GF-D8 (cell line): ENCODE results near the gene CSRNP2.
"Not testable (repeated sequence)": the region's sequence is repeated elsewhere in the genome, so short reads cannot be mapped to it uniquely, and the experiment has no call there.

Experiments
- DNase-seq: peaks from one replicate; lab custom pipeline; 2025; lab: John Stamatoyannopoulos, UW

The CSRNP2 gene, protein sequence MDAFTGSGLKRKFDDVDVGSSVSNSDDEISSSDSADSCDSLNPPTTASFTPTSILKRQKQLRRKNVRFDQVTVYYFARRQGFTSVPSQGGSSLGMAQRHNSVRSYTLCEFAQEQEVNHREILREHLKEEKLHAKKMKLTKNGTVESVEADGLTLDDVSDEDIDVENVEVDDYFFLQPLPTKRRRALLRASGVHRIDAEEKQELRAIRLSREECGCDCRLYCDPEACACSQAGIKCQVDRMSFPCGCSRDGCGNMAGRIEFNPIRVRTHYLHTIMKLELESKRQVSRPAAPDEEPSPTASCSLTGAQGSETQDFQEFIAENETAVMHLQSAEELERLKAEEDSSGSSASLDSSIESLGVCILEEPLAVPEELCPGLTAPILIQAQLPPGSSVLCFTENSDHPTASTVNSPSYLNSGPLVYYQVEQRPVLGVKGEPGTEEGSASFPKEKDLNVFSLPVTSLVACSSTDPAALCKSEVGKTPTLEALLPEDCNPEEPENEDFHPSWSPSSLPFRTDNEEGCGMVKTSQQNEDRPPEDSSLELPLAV

GRCh38 chr12:51083126-51083833, at the start of gene CSRNP2:
Gene CSRNP2 (minus strand): TSS chr12:51083596. CDS start chr12:51076561, 7,035 bp downstream.
- DNase-seq = peak; percentile 75

- DNase-seq = no peak
Measured at GRCh38 chr12:51132693-51133092, 49.3 kb upstream of the CSRNP2 start.

DNA sequence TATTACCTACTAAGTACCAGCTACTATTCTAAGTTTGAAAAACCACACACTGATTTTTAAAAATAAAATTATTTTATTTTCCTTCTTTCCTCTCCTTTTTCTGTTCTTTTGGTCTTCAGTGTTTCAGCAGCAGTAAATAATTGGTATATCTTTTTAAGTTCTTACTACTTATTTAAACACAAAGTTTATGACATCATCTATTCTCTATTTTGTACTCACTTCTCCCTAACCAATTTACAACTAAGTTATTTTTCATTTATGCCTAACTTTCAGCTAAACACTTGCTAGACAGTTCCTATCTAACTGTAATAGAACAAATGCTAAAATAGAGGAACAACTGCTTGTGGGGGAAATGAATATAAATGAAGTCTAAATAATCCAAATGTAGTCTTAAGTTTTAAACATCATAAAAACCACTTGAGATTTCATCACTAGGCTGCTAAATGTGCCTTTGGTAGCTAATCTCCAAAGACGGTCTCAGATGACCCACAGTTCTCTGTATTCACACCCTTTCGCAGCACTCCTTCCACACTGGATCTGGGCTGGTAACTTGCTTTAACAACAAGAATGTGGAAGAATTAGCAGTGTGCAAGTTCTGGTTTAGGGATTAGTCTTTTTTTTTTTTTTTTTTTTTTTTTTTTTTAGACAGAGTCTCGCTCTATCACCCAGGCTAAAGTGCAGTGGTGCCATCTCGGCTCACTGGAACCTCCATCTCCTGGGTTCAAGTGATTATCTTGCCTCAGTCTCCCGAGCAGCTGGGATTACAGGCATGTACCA, 48.5 kb upstream of the CSRNP2 start:
- no peak for DNase-seq

- no peak for DNase-seq
Measured at GRCh38 chr12:51128919-51129318, 45.5 kb upstream of the CSRNP2 start.

- no peak for DNase-seq
Measured at GRCh38 chr12:51127050-51127729, 43.8 kb upstream of the CSRNP2 start.

DNA sequence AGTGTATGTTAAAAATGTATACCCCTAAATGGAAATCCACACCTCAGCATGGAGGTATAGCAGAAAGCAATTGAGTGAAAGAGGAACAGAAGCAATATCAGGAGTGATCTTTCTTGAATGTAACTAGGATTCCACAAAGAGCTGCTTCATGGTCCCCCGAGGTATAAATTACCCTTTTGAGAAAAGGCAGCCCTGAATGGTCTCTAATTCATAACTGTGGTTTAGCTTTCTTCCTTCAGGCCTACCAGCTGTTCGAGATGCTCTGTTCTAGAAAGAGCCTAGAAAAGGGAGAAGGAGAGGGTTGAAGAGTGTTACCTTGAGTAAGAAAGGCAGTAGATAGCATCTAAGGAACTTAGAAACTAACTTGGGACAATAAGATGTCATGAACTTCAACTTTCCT, 42.9 kb upstream of the CSRNP2 start:
- DNase-seq = no peak

GRCh38 chr12:51124504-51124903, 41.1 kb upstream of the CSRNP2 start:
- DNase-seq = no peak

- DNase-seq = no peak
Measured at GRCh38 chr12:51122844-51123243, 39.4 kb upstream of the CSRNP2 start.

DNA sequence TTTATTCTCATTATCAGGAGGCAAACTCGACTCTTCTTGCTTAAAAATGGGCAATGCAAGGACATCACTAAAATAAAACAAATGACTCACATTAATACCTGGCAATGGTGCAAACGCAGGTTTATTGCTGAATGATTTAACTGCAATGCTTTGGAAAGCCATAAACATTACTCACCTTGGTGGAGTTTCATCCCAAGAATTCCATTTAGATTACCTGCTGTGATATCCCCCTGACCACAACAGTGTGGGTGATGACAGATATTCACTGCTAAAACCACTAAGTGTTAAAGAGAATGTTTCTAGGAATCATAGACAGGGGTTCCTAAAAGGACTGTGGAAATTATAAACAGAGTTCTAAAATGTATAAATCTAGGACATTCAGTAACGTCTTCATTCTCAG, 35.3 kb upstream of the CSRNP2 start:
- DNase-seq = no peak

DNA sequence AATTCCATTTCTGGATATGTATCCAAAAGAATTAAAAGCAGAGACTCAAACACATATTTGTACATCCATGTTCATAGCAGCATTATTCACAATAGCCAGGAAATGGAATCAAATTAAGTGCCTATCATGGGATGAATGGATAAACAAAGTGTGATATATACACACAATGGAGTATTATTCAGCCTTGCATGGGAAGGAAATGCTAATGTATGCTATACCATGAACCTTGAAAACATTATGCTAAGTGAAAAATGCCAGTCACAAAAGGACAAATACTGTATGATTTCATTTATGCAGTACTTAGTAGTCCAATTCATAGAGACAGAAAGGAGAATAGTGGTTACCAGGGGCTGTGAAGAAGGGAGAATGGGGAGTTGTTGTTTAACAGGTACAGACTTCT, 32.1 kb upstream of the CSRNP2 start:
- DNase-seq = no peak

- peak; percentile 42 for DNase-seq
Measured at GRCh38 chr12:51108136-51108535, 24.7 kb upstream of the CSRNP2 start.

GRCh38 chr12:51103977-51104376, 20.6 kb upstream of the CSRNP2 start:
- no peak for DNase-seq

DNA sequence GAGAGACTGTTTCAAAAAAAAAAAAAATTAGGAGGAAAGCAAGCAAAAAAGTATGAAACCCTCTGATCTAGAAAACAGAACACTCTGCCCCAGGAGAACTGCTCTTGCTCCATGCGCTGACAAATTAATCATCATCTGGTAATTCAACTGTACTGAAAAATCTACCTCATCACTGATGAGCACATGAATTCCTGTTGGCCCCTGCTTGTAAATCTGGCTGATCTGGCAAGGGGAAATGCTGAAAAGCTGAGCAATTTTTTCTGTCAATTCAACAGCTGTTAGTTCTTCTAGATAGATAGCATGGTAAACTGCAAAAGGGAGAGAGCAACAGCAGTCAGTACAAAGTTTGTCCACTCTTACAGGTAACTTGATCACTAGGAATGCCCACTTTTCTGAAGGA, 15.2 kb upstream of the CSRNP2 start:
- no peak for DNase-seq

- DNase-seq = no peak
Measured at GRCh38 chr12:51090705-51091229, 7.4 kb upstream of the CSRNP2 start.

DNA sequence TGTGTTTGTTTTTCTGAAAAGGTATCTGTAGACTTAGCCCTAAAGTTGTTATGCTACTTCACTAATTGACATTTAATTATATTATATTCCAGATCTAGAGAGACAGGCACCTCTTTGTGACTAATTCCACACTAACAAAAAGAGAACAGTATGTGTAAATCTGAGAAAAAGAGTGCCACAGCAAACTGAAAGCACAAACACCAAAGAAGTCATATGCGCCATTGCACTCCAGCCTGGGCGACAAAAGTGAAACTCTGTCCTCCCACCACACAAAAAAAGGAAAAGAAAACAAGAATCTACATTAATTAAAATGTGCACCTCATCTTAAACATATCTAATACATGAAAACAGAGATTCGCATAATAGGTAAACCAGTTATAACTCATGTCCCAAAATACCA, 4.4 kb upstream of the CSRNP2 start:
- no peak for DNase-seq

GRCh38 chr12:51086933-51087332, 3.5 kb upstream of the CSRNP2 start:
- DNase-seq = no peak

DNA sequence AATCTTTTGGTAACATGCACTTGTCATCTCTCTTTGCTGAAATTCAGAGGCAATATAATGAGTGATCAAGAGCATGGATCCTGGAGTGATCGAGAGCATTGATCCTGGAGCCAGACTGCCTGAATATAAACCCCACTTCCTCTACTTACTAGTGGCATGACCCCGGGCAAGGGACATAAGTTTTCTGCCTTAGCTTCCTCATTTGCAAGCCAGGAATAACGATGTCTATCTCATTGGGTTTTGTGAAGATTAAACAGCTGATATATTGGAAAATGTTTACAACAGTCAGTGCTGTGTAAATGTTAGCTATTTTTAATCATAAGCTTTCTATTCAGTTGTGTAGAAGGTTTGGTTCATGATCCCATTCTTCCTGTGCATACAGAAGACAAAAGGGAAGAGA, 2.4 kb upstream of the CSRNP2 start:
- DNase-seq = peak; percentile 38

DNA sequence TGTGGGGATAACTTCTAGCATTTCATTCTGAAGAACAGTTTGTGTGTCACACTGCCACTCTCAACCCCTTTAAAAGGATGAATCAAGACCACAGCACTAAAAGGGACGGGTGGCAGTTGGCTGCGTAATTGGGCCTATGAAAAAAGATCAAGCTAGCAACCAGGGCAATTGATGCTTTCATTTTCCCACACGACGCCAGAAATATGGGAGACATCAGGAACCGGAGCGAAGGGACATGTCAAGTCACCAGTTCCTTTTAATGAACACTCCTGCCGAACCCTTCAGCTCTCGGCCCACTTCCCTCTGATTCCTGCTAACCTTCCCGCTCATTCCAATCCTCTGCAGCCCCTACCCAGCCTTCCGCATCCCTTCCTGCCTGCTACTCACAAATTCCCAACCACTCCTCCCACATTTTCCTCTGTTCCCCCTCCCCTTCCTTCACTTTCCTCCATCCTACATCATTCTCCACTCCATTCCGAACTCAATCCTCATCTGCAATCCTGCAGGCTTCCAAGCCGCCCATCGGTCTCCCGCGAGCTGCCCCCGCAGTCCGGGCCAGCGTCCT, 753 bp downstream of the CSRNP2 start:
- DNase-seq = no peak

- no peak for DNase-seq
Measured at GRCh38 chr12:51081421-51081820, 2.0 kb downstream of the CSRNP2 start.

- no peak for DNase-seq
Measured at GRCh38 chr12:51080136-51080535, 3.3 kb downstream of the CSRNP2 start.

DNA sequence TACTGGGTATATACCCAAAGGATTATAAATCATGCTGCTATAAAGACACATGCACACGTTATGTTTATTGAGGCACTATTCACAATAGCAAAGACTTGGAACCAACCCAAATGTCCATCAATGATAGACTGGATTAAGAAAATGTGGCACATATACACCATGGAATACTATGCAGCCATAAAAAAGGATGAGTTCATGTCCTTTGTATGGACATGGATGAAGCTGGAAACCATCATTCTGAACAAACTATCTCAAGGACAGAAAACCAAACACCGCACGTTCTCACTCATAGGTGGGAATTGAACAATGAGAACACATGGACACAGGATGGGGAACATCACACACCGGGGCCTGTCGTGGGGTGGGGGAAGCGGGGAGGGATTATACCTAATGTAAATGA, 4.5 kb downstream of the CSRNP2 start:
- DNase-seq = not testable (repeated sequence)
